Prostate gland (tissue), 2 donors: ENCODE results near the gene CUX1. TPM values are rescaled to one million over a fixed set of nuclear protein-coding genes. Genes with fewer than 3 reads are reported as not detected.

Experiments
- DNase-seq: peaks from one replicate; pipeline ENCODE4 v3.0.0-alpha.2; 2019; ENCODE audit warnings: low spot score
- H3K27ac ChIP-seq, 2 donors: fragments of 200-600 bp; sonication (generic); 2 replicates each; pipeline ENCODE4 v1.5.1; 2017 to 2019
- H3K27me3 ChIP-seq: fragments of 200-600 bp; sonication (generic); replicated peaks from 2 replicates; pipeline ENCODE4 v1.5.1; 2019; ENCODE audit not compliant: insufficient read depth
- H3K36me3 ChIP-seq, 2 donors: fragments of 200-600 bp; sonication (generic); 1 replicate in 1 of 2; 2 replicates in 1 of 2; pipeline versions ENCODE4 v1.5.1 to v1.8.1; 2017 to 2019
- H3K4me1 ChIP-seq: fragments of 200-600 bp; sonication (generic); replicated peaks from 2 replicates; pipeline ENCODE4 v1.5.1; 2019
- H3K4me3 ChIP-seq, 2 donors: fragments of 200-600 bp; sonication (generic); 2 replicates each; pipeline ENCODE4 v1.5.1; 2017 to 2019
- H3K9me3 ChIP-seq: fragments of 200-600 bp; sonication (generic); 2 replicates; pipeline ENCODE4 v1.5.1; 2017
- POLR2A ChIP-seq: fragments of 450-650 bp; IDR thresholded peaks from one replicate; pipeline ENCODE4 v1.6.1; 2016; ENCODE audit warnings: antibody characterized with exemption, mild to moderate bottlenecking
- POLR2AphosphoS5 ChIP-seq: sonication (generic); formaldehyde crosslinking; IDR thresholded peaks from one replicate; pipeline ENCODE4 v1.6.1; 2017; ENCODE audit warnings: antibody characterized with exemption
- WGBS: methylation state at CpG from one replicate; pipeline ENCODE4 v1.1.5; 2018; 5-methylcytosine and 5-hydroxymethylcytosine counted together
- intact Hi-C: fragments of 100-400 bp; cut with DNase I; formaldehyde crosslinking; loops from one replicate; pipeline ENCODE4 v1.14.2; 2022
- total RNA-seq, 2 donors: library from RNA; depleted of rRNA; stranded (reverse); fragments of >200 nt; gene quantifications; one replicate each; pipeline ENCODE4 v1.1.0, GENCODE V29; 2016
- TF ChIP-seq, protein P1 (sequence below), 4 experiments: fragments of 200-600 bp in 2 of 4; fragments of 450-650 bp in 2 of 4; sonication (generic) in 2 of 4; IDR thresholded peaks; 1 replicate in 3 of 4; 2 replicates in 1 of 4; pipeline ENCODE4 v1.5.1; 2016 to 2019; ENCODE audit warnings: antibody characterized with exemption in 4 of 4, mild to moderate bottlenecking in 2 of 4, moderate library complexity in 2 of 4

Gene CUX1
- total RNA-seq, 2 donors from 2014 or later = 96.3 to 99.2 TPM

DNA sequence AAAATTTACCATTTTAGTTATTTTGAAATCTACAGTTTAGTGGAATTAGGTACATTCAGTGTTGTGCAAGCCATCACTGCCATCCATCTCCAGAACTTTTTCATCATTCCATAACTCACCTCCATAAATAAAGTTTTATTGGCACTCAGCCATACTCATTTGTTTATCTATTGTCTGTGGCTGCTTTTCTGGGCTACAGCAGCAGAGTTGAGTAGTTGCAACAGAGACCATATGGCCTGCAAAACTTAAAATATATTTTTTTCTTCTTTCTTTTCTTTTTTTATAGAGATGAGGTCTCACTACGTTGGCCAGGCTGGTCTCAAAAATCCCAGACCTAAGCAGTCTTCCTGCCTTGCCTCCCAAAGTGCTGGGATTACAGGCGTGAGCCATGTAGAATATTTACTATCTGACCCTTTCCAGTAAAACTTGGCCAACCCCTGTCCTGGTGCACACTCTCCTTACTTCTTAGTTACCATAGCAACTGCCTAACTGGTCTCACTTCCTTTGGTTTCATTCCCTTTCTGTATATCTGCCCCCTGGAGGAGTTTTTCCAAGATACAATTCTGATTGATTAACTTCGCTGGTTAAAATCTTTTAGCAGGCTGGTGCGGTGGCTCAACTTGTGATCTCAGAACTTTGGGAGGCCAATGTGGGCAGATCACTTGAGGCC lies 133.2 kb downstream of the CUX1 start:
- H3K4me3 ChIP-seq = no peak overlapping the region
- intact Hi-C loops = no loop called here
- H3K36me3 ChIP-seq = no peaks in the 10 kb centered on the region
- H3K4me1 ChIP-seq = no peaks in the 10 kb centered on the region
- TF ChIP-seq, protein P1, sequence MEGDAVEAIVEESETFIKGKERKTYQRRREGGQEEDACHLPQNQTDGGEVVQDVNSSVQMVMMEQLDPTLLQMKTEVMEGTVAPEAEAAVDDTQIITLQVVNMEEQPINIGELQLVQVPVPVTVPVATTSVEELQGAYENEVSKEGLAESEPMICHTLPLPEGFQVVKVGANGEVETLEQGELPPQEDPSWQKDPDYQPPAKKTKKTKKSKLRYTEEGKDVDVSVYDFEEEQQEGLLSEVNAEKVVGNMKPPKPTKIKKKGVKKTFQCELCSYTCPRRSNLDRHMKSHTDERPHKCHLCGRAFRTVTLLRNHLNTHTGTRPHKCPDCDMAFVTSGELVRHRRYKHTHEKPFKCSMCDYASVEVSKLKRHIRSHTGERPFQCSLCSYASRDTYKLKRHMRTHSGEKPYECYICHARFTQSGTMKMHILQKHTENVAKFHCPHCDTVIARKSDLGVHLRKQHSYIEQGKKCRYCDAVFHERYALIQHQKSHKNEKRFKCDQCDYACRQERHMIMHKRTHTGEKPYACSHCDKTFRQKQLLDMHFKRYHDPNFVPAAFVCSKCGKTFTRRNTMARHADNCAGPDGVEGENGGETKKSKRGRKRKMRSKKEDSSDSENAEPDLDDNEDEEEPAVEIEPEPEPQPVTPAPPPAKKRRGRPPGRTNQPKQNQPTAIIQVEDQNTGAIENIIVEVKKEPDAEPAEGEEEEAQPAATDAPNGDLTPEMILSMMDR (IDR thresholded peaks at IDR 0.05) = no peak
- no peak for TF ChIP-seq POLR2AphosphoS5
- no peak for TF ChIP-seq POLR2A
- H3K27ac ChIP-seq = no peak overlapping the region
- no peaks in the 10 kb centered on the region for H3K9me3 ChIP-seq
- H3K27me3 ChIP-seq = no peaks in the 10 kb centered on the region
- WGBS = 81% methylated on average over 4 of the region's 4 CpGs
- DNase-seq = no peak

DNA sequence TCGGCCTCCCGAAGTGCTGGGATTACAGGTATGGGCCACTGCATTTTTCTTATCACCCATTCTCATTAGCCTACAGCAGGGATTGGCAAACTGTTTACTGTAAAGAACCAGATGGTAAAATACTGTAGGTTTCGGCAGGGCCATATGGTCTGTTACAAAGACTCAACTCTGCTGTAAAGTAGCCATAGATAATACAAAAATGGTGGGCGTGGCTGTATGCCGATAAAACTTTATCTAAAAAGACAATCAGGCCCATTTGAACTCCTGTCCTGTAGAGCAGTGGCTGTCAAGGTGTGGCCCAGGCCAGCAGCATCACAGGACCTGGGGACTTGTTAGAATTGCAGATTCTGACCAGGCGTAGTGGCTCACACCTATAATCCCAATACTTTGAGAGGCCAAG lies 134.3 kb downstream of the CUX1 start:
- Histone ChIP-seq H3K9me3 (no peaks in the 10 kb centered on the region), H3K4me1 (no peaks in the 10 kb centered on the region), H3K4me3 (no peak overlapping the region), H3K36me3 (no peaks in the 10 kb centered on the region), H3K27ac (no peak overlapping the region), H3K27me3 (no peaks in the 10 kb centered on the region)
- intact Hi-C loops = no loop called here
- DNase-seq = no peak
- 94% methylated on average over 6 of the region's 6 CpGs for WGBS
- TF ChIP-seq POLR2A (no peak), POLR2AphosphoS5 (no peak)
- TF ChIP-seq, protein P1 (IDR thresholded peaks at IDR 0.05) = no peak

DNA sequence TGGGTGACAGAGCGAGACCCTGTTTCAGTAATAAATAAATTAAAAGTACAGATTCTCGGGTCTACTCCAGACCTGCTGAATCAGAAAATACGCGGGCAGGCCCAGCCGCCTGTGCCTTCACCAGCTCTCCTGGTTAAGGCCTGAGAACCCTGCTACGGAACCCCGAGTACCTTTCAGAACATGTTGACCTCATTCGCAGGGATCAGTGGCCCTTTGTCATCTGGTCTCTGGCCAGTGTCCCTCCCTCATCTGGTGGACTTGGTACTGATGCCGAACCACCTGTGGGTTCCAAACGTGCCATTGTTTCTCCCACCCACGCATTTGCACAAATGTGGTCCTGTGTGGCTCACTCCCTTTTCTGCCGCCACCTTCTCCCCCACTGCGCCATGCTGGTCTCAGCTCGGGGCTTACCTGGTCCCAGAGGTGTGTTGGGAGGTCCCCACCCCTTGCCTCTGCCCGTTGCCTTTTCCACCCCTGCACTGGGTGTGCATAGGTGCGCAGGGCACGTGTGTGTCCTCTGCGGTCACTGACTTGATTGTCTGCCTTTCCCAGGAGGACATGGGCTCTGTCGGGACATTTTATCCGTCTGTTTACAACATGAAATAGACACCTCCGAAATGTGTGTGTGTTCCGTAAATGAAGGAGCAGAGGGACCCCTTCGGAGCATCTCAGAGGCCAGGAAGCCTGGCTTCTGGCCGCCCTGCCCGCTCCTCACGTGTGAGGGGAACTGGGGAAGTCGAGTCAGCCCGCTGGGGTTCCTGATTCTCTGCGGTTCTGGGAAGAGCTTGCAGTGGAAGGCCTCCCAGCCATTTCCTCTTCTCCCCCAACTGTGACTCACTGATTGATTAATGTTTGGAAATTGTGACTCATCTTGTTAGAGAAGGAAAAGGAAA lies 135.2 kb downstream of the CUX1 start:
- Histone ChIP-seq H3K4me1 (no peaks in the 10 kb centered on the region), H3K36me3 (no peaks in the 10 kb centered on the region), H3K27me3 (no peaks in the 10 kb centered on the region), H3K27ac (peak overlapping the region; percentile 24 to 40), H3K9me3 (no peaks in the 10 kb centered on the region), H3K4me3 (no peak overlapping the region)
- 88% methylated on average over 29 of the region's 29 CpGs for WGBS
- TF ChIP-seq POLR2A (no peak), POLR2AphosphoS5 (no peak)
- TF ChIP-seq, protein P1 (IDR thresholded peaks at IDR 0.05) = no peak
- DNase-seq = no peak
- intact Hi-C loops = no loop called here

DNA sequence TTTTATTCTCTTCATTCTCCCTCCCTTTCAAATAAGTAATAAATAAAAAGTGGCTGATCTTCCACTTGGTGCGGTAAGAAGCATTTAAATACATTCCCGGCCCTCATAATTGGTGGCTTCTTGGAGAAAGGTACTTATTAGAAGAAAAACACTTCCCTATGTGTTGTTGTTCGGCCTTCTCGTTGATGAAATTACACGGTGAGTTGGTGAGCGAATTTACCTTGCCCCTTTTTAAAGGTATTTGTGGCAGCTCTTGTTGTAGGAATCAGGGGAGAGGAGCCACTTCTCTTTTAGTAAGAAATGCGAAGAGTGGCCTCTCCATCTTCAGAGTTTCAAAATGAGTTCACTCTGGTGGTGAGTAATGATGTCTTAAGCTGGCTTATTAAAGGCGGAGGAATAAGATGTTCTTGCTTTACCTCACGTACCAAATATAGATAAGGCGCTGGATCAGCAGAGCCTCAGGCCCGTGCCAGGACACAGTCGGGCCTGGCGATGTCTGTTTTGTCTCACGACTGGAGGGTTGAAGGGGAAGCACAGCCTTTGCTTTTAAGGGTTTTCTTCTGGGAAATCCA lies 135.9 kb downstream of the CUX1 start:
- no peak for DNase-seq
- no peaks in the 10 kb centered on the region for H3K36me3 ChIP-seq
- intact Hi-C loops = no loop called here

More for the DNA sequence above, 135.9 kb downstream of the CUX1 start:
- Histone ChIP-seq H3K27me3 (no peaks in the 10 kb centered on the region), H3K4me1 (no peaks in the 10 kb centered on the region), H3K4me3 (no peak overlapping the region), H3K9me3 (no peaks in the 10 kb centered on the region), H3K27ac (peak overlapping the region; percentile 38 to 40)
- TF ChIP-seq, protein P1 (IDR thresholded peaks at IDR 0.05) = no peak
- TF ChIP-seq POLR2AphosphoS5 = peak; percentile 25
- TF ChIP-seq POLR2A = no peak
- WGBS = 68% methylated on average over 14 of the region's 14 CpGs
